GM23338 (cell line): ENCODE data around the gene AQP3. TPM values are rescaled to one million over a fixed set of nuclear protein-coding genes. Genes with fewer than 3 reads are reported as not detected.
"Not testable (repeated sequence)": the region's sequence is repeated elsewhere in the genome, so short reads cannot be mapped to it uniquely, and the experiment has no call there.

Source experiments
- ATAC-seq: fragments of 200-7000 bp; cut with Tn5 transposase; 3 replicates; pipeline ENCODE4 v1.9.1; 2020
- DNase-seq: peaks from one replicate; pipeline ENCODE4 v3.0.0-alpha.2; 2015; ENCODE audit warnings: low spot score
- H2AFZ ChIP-seq: fragments of 200-600 bp; sonication (generic); 2 replicates; pipeline ENCODE4 v1.8.0; 2016; ENCODE audit warnings: antibody characterized with exemption, mild to moderate bottlenecking, moderate library complexity
- H3F3A ChIP-seq: fragments of 200-600 bp; sonication (generic); replicated peaks from 2 replicates; pipeline ENCODE4 v1.8.0; 2017; ENCODE audit warnings: antibody characterized with exemption, mixed run types, low read depth
- H3K27ac ChIP-seq: fragments of 200-600 bp; sonication (generic); 2 replicates; pipeline ENCODE4 v1.6.1; 2016; ENCODE audit warnings: low read depth
- H3K27me3 ChIP-seq: fragments of 200-600 bp; sonication (generic); 2 replicates; pipeline ENCODE4 v1.8.0; 2016; ENCODE audit warnings: mild to moderate bottlenecking, mixed run types, moderate library complexity; ENCODE audit not compliant: insufficient read depth
- H3K36me3 ChIP-seq: fragments of 200-600 bp; sonication (generic); 2 replicates; pipeline ENCODE4 v1.8.0; 2016; ENCODE audit warnings: mild to moderate bottlenecking; ENCODE audit not compliant: insufficient read depth
- H3K4me1 ChIP-seq: fragments of 200-600 bp; sonication (generic); 2 replicates; pipeline ENCODE4 v1.8.0; 2016; ENCODE audit warnings: mild to moderate bottlenecking, moderate library complexity; ENCODE audit not compliant: insufficient read depth
- H3K4me2 ChIP-seq: fragments of 200-600 bp; sonication (generic); 2 replicates; pipeline ENCODE4 v1.7.1; 2017; ENCODE audit warnings: mixed run types
- H3K4me3 ChIP-seq: fragments of 200-600 bp; sonication (generic); 2 replicates; pipeline ENCODE4 v1.6.1; 2016; ENCODE audit warnings: mixed run types
- H3K79me2 ChIP-seq: fragments of 200-600 bp; sonication (generic); replicated peaks from 2 replicates; pipeline ENCODE4 v1.8.0; 2017; ENCODE audit warnings: mild to moderate bottlenecking; ENCODE audit not compliant: insufficient read depth
- H3K9me2 ChIP-seq: fragments of 200-600 bp; sonication (generic); 2 replicates; pipeline ENCODE4 v1.8.0; 2017; ENCODE audit not compliant: insufficient read depth
- H4K20me1 ChIP-seq: fragments of 200-600 bp; sonication (generic); replicated peaks from 2 replicates; pipeline ENCODE4 v1.8.0; 2017; ENCODE audit warnings: mild to moderate bottlenecking; ENCODE audit not compliant: insufficient read depth
- H3K27ac Mint-ChIP-seq: 2 replicates; pipeline ENCODE4 v1.8.0; 2020; ENCODE audit warnings: inconsistent platforms, mild to moderate bottlenecking, moderate library complexity, mixed read lengths
- H3K27me3 Mint-ChIP-seq: 3 replicates; pipeline ENCODE4 v1.8.0; 2022; ENCODE audit warnings: low read depth, mild to moderate bottlenecking, moderate library complexity, mixed read lengths, inconsistent platforms; ENCODE audit not compliant: insufficient read depth, poor library complexity
- H3K36me3 Mint-ChIP-seq: 3 replicates; pipeline ENCODE4 v1.8.0; 2021; ENCODE audit warnings: low read depth, mild to moderate bottlenecking, inconsistent platforms, moderate library complexity, mixed read lengths
- H3K4me1 Mint-ChIP-seq: 3 replicates; pipeline ENCODE4 v1.8.0; 2020; ENCODE audit warnings: mild to moderate bottlenecking, inconsistent platforms, mixed read lengths
- H3K4me3 Mint-ChIP-seq: 3 replicates; pipeline ENCODE4 v1.8.0; 2021; ENCODE audit warnings: moderate library complexity, mild to moderate bottlenecking, inconsistent platforms, mixed read lengths
- H3K9me3 Mint-ChIP-seq: 3 replicates; pipeline ENCODE4 v1.8.0; 2020; ENCODE audit warnings: moderate library complexity, mild to moderate bottlenecking, inconsistent platforms, mixed read lengths
- CREB1 ChIP-seq: fragments of 250-450 bp; sonication (Bioruptor Pico); IDR thresholded peaks from 2 replicates; pipeline ENCODE4 v1.5.0; 2020; ENCODE audit warnings: low read depth, mild to moderate bottlenecking, moderate library complexity
- CTCF ChIP-seq, 2 experiments: fragments of 200-600 bp in 1 of 2; sonication (generic) in 1 of 2; conservative IDR thresholded peaks; 2 replicates each; pipeline versions ENCODE4 v1.5.1 to v1.6.1; 2016 to 2017; ENCODE audit warnings: antibody characterized with exemption in 2 of 2, low read depth in 2 of 2, mild to moderate bottlenecking in 2 of 2, moderate library complexity in 1 of 2
- EZH2 ChIP-seq: fragments of 200-600 bp; sonication (generic); IDR thresholded peaks from one replicate; pipeline ENCODE4 v1.8.0; 2017; ENCODE audit warnings: antibody characterized with exemption, mild to moderate bottlenecking, low read depth; ENCODE audit not compliant: unreplicated experiment
- POLR2AphosphoS5 ChIP-seq: IDR thresholded peaks from 2 replicates; pipeline ENCODE4 v1.6.1; 2016; ENCODE audit warnings: antibody characterized with exemption, low read depth
- STAT1 ChIP-seq: IDR thresholded peaks from one replicate; pipeline ENCODE4 v1.6.1; 2016; ENCODE audit warnings: antibody characterized with exemption; ENCODE audit not compliant: unreplicated experiment
- ZNF331 ChIP-seq: fragments of 250-450 bp; sonication (Bioruptor Pico); IDR thresholded peaks from 2 replicates; pipeline ENCODE4 v1.5.0; 2020; ENCODE audit warnings: low read depth, mild to moderate bottlenecking, moderate library complexity
- ZNF462 ChIP-seq: fragments of 250-450 bp; sonication (Bioruptor Pico); IDR thresholded peaks from 2 replicates; pipeline ENCODE4 v1.5.0; 2020; ENCODE audit warnings: mild to moderate bottlenecking, moderate library complexity
- polyA plus RNA-seq: library from polyadenylated mRNA; unstranded; fragments of >200 nt; fragmentation: Nextera tagmentation; extraction: Ambion mirVana; gene quantifications from 2 replicates; pipeline ENCODE4 v1.2.1, GENCODE V29; 2016
- total RNA-seq: library from RNA; depleted of rRNA; stranded (reverse); fragments of >200 nt; shearing (Covaris generic); gene quantifications from 2 replicates; pipeline ENCODE4 v1.2.3, GENCODE V29; 2014
- TF ChIP-seq, protein P1 (sequence below): IDR thresholded peaks from 2 replicates; pipeline ENCODE4 v1.6.1; 2016; ENCODE audit warnings: antibody characterized with exemption
- TF ChIP-seq, protein P2 (sequence below): IDR thresholded peaks from one replicate; pipeline ENCODE4 v1.6.1; 2018; ENCODE audit warnings: antibody characterized with exemption; ENCODE audit not compliant: unreplicated experiment

AQP3 gene
- total and polyA plus RNA-seq, 2 experiments from 2014 or later = 1.4 to 3.5 TPM

DNA sequence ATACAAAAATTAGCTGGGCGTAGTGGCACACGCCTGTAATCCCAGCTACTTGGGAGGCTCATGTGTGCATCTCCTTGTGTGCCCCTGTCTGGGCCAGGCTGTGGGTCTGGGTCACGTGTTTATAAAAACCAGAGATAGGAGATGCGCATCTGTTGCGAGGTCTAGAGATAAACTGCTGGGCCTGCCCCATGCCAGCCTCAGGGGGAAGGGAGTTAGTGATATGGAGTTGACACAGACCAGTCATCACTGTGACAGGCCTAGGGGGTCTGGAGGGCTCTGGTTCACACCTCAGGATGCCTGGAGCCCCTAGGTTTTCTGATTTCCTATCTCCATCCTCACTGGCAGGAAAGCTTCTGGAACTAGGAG, 7.3 kb upstream of the AQP3 start:
- ATAC-seq, DNase-seq, H3K79me2 ChIP-seq, H3K27ac Mint-ChIP-seq, H3K36me3 Mint-ChIP-seq, H4K20me1 ChIP-seq, H2AFZ ChIP-seq, H3K4me2 ChIP-seq, H3K27me3 ChIP-seq, H3K4me3 ChIP-seq, H3K4me3 Mint-ChIP-seq, H3K9me2 ChIP-seq, H3F3A ChIP-seq, H3K4me1 ChIP-seq, H3K27ac ChIP-seq, H3K36me3 ChIP-seq, H3K9me3 Mint-ChIP-seq: not testable (repeated sequence)
- H3K4me1 Mint-ChIP-seq = peaks cover 17% of the 10 kb centered on the region
- peaks cover 13% of the 10 kb centered on the region for H3K27me3 Mint-ChIP-seq

GRCh38 chr9:33453999-33454660, 6.7 kb upstream of the AQP3 start:
- Mint-ChIP-seq H3K27ac (no peak overlapping the region), H3K36me3 (no peaks in the 10 kb centered on the region), H3K4me3 (no peak overlapping the region), H3K27me3 (peaks cover 13% of the 10 kb centered on the region), H3K4me1 (peaks cover 17% of the 10 kb centered on the region), H3K9me3 (no peaks in the 10 kb centered on the region)
- Histone ChIP-seq H3K27me3 (no peaks in the 10 kb centered on the region), H3K4me2 (no peak overlapping the region), H3K27ac (no peak overlapping the region), H3F3A (no peaks in the 10 kb centered on the region), H3K4me3 (no peak overlapping the region), H3K9me2 (no peaks in the 10 kb centered on the region), H3K79me2 (no peaks in the 10 kb centered on the region), H4K20me1 (no peaks in the 10 kb centered on the region), H2AFZ (no peak overlapping the region), H3K4me1 (peaks cover 8% of the 10 kb centered on the region; the same call in 1 of the 2 replicates), H3K36me3 (no peaks in the 10 kb centered on the region)
- ATAC-seq = no peak
- DNase-seq = no peak
- TF ChIP-seq, protein P1, sequence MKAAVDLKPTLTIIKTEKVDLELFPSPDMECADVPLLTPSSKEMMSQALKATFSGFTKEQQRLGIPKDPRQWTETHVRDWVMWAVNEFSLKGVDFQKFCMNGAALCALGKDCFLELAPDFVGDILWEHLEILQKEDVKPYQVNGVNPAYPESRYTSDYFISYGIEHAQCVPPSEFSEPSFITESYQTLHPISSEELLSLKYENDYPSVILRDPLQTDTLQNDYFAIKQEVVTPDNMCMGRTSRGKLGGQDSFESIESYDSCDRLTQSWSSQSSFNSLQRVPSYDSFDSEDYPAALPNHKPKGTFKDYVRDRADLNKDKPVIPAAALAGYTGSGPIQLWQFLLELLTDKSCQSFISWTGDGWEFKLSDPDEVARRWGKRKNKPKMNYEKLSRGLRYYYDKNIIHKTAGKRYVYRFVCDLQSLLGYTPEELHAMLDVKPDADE = no peak
- TF ChIP-seq CREB1 (CRISPR knock-in tag) (no peak), ZNF331 (CRISPR knock-in tag) (no peak), ZNF462 (CRISPR knock-in tag) (no peak), CTCF (conservative IDR thresholded peaks at IDR 0.05; ENCODE audit: low read depth in 2 of 2) (no peak), STAT1 (no peak), POLR2AphosphoS5 (no peak), EZH2 (no peak)
- TF ChIP-seq, protein P2, sequence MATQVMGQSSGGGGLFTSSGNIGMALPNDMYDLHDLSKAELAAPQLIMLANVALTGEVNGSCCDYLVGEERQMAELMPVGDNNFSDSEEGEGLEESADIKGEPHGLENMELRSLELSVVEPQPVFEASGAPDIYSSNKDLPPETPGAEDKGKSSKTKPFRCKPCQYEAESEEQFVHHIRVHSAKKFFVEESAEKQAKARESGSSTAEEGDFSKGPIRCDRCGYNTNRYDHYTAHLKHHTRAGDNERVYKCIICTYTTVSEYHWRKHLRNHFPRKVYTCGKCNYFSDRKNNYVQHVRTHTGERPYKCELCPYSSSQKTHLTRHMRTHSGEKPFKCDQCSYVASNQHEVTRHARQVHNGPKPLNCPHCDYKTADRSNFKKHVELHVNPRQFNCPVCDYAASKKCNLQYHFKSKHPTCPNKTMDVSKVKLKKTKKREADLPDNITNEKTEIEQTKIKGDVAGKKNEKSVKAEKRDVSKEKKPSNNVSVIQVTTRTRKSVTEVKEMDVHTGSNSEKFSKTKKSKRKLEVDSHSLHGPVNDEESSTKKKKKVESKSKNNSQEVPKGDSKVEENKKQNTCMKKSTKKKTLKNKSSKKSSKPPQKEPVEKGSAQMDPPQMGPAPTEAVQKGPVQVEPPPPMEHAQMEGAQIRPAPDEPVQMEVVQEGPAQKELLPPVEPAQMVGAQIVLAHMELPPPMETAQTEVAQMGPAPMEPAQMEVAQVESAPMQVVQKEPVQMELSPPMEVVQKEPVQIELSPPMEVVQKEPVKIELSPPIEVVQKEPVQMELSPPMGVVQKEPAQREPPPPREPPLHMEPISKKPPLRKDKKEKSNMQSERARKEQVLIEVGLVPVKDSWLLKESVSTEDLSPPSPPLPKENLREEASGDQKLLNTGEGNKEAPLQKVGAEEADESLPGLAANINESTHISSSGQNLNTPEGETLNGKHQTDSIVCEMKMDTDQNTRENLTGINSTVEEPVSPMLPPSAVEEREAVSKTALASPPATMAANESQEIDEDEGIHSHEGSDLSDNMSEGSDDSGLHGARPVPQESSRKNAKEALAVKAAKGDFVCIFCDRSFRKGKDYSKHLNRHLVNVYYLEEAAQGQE = no peak
